Measurements from ENCODE around the gene FGD5. TPM values are rescaled to one million over a fixed set of nuclear protein-coding genes. Genes with fewer than 3 reads are reported as not detected.

Gene FGD5
- polyA plus RNA-seq, 3 donors: 0.03 TPM; not detected in 2

DNA sequence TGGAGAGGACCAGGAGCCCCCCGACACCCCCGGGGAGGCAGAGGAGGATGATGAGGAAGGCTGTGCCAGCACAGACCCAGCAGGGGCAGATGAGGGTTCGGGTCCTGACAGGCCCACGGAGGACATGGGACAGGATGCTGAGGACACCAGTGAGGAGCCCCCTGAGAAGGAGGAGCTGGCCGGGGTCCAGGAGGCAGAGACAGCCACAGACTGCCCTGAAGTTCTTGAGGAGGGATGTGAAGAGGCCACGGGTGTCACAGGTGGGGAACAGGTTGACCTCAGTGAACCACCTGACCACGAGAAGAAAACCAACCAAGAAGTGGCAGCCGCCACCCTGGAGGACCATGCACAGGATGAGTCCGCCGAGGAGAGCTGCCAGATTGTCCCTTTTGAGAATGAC, 909 bp downstream of the FGD5 start:
- 88% methylated on average over 9 of the region's 10 CpGs for WGBS (ENCODE audit: insufficient coverage)

GRCh38 chr3:14820156-14820555, 1.4 kb downstream of the FGD5 start:
- Histone ChIP-seq H3K9me3 (replicated peaks in 1 of 2; ENCODE audit: control insufficient read depth in 1 of 2, insufficient read depth in 1 of 2, low read length in 2 of 2) (no peaks in the 10 kb centered on the region), H3K36me3 (replicated peaks in 1 of 2; ENCODE audit: control insufficient read depth in 1 of 2, insufficient read depth in 2 of 2, low read length in 2 of 2) (no peaks in the 10 kb centered on the region), H3K4me1 (ENCODE audit: control insufficient read depth in 1 of 2, insufficient read depth in 2 of 2, low read length in 2 of 2) (peaks cover 18 to 19% of the 10 kb centered on the region in 2 donors), H3K27me3 (ENCODE audit: control insufficient read depth in 2 of 2, insufficient read depth in 2 of 2, low read length in 2 of 2) (no peaks in the 10 kb centered on the region), H4K20me1 (ENCODE audit: insufficient read depth, low read length) (no peaks in the 10 kb centered on the region), H3K27ac (ENCODE audit: low read depth in 1 of 2, low read length in 2 of 2) (no peak overlapping the region), H2AFZ (ENCODE audit: insufficient read depth, low read depth, low read length, poor library complexity, severe bottlenecking) (no peak overlapping the region), H3K4me3 (replicated peaks in 1 of 3; ENCODE audit: low read depth in 2 of 3, low read length in 3 of 3) (no peak overlapping the region), H3K79me2 (ENCODE audit: insufficient read depth, low read length) (no peaks in the 10 kb centered on the region), H3K9ac (ENCODE audit: insufficient read depth, low read length, poor library complexity, severe bottlenecking) (no peak overlapping the region), H3K4me2 (replicated peaks; ENCODE audit: extremely low read depth, low read length, poor library complexity, severe bottlenecking) (no peak overlapping the region)
- H3K36me3 Mint-ChIP-seq: no peaks in the 10 kb centered on the region
- WGBS (ENCODE audit: insufficient coverage): 94% methylated on average over 17 of the region's 17 CpGs
- intact Hi-C loops (cut with micrococcal nuclease): no loop called here
- DNase-seq: no peak
- peaks cover 3 to 13% (median 11%) of the 10 kb centered on the region in 3 donors for H3K27me3 Mint-ChIP-seq (ENCODE audit: low read depth in 3 of 3)
- no peak overlapping the region for H3K4me3 Mint-ChIP-seq
- peaks cover 19% of the 10 kb centered on the region for H3K4me1 Mint-ChIP-seq
- no peaks in the 10 kb centered on the region for H3K9me3 Mint-ChIP-seq
- H3K27ac Mint-ChIP-seq: no peak overlapping the region
- TF ChIP-seq, protein P1, sequence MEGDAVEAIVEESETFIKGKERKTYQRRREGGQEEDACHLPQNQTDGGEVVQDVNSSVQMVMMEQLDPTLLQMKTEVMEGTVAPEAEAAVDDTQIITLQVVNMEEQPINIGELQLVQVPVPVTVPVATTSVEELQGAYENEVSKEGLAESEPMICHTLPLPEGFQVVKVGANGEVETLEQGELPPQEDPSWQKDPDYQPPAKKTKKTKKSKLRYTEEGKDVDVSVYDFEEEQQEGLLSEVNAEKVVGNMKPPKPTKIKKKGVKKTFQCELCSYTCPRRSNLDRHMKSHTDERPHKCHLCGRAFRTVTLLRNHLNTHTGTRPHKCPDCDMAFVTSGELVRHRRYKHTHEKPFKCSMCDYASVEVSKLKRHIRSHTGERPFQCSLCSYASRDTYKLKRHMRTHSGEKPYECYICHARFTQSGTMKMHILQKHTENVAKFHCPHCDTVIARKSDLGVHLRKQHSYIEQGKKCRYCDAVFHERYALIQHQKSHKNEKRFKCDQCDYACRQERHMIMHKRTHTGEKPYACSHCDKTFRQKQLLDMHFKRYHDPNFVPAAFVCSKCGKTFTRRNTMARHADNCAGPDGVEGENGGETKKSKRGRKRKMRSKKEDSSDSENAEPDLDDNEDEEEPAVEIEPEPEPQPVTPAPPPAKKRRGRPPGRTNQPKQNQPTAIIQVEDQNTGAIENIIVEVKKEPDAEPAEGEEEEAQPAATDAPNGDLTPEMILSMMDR (IDR thresholded peaks at IDR 0.05): no peak

More for the DNA sequence above, 909 bp downstream of the FGD5 start:
- Mint-ChIP-seq H3K27me3 (ENCODE audit: low read depth in 3 of 3) (peaks cover 7 to 18% (median 11%) of the 10 kb centered on the region in 3 donors), H3K36me3 (no peaks in the 10 kb centered on the region), H3K4me3 (no peak overlapping the region), H3K9me3 (no peaks in the 10 kb centered on the region), H3K4me1 (peaks cover 19% of the 10 kb centered on the region), H3K27ac (peak overlapping the region in 1 of 7 donors; percentile 71)
- intact Hi-C loops (cut with micrococcal nuclease): no loop called here
- Histone ChIP-seq H3K27ac (ENCODE audit: low read depth in 1 of 2, low read length in 2 of 2) (no peak overlapping the region), H3K9ac (ENCODE audit: insufficient read depth, low read length, poor library complexity, severe bottlenecking) (no peak overlapping the region), H4K20me1 (ENCODE audit: insufficient read depth, low read length) (no peaks in the 10 kb centered on the region), H3K4me2 (replicated peaks; ENCODE audit: extremely low read depth, low read length, poor library complexity, severe bottlenecking) (no peak overlapping the region), H3K4me1 (ENCODE audit: control insufficient read depth in 1 of 2, insufficient read depth in 2 of 2, low read length in 2 of 2) (peaks cover 18 to 19% of the 10 kb centered on the region in 2 donors), H3K79me2 (ENCODE audit: insufficient read depth, low read length) (no peaks in the 10 kb centered on the region), H3K9me3 (replicated peaks in 1 of 2; ENCODE audit: control insufficient read depth in 1 of 2, insufficient read depth in 1 of 2, low read length in 2 of 2) (no peaks in the 10 kb centered on the region), H3K4me3 (replicated peaks in 1 of 3; ENCODE audit: low read depth in 2 of 3, low read length in 3 of 3) (no peak overlapping the region), H3K27me3 (ENCODE audit: control insufficient read depth in 2 of 2, insufficient read depth in 2 of 2, low read length in 2 of 2) (no peaks in the 10 kb centered on the region), H3K36me3 (replicated peaks in 1 of 2; ENCODE audit: control insufficient read depth in 1 of 2, insufficient read depth in 2 of 2, low read length in 2 of 2) (no peaks in the 10 kb centered on the region), H2AFZ (ENCODE audit: insufficient read depth, low read depth, low read length, poor library complexity, severe bottlenecking) (no peak overlapping the region)
- DNase-seq: no peak
- TF ChIP-seq, protein P1 (IDR thresholded peaks at IDR 0.05): no peak
